Neural cell (in vitro differentiated cells): ENCODE data around the gene PROX2. TPM values are rescaled to one million over a fixed set of nuclear protein-coding genes. Genes with fewer than 3 reads are reported as not detected.

Experiments used
- H2AFZ ChIP-seq: fragments of 200-600, 300-800 bp; sonication (generic), shearing (Covaris generic); 2 replicates; pipeline ENCODE4 v1.6.0; 2014; ENCODE audit warnings: low read depth, mild to moderate bottlenecking, antibody characterized with exemption, low read length, moderate library complexity
- H3F3A ChIP-seq: fragments of 200-600 bp; shearing (Covaris generic); 2 replicates; pipeline ENCODE4 v1.6.1; 2016; ENCODE audit warnings: mild to moderate bottlenecking, moderate library complexity, mixed read lengths, antibody characterized with exemption, low read length; ENCODE audit not compliant: insufficient read depth, poor library complexity, severe bottlenecking
- H3K27ac ChIP-seq: fragments of 200-600, 300-800 bp; sonication (generic), shearing (Covaris generic); 2 replicates; pipeline ENCODE4 v1.5.1; 2014; ENCODE audit warnings: mild to moderate bottlenecking, low read length, moderate library complexity
- H3K27me3 ChIP-seq: fragments of 300-800, 200-600 bp; sonication (generic), shearing (Covaris generic); 2 replicates; pipeline ENCODE4 v1.6.0; 2014; ENCODE audit warnings: mild to moderate bottlenecking, low read depth, low read length, moderate library complexity; ENCODE audit not compliant: insufficient read depth
- H3K36me3 ChIP-seq: fragments of 300-800, 200-600 bp; sonication (generic), shearing (Covaris generic); 2 replicates; pipeline ENCODE4 v1.5.1; 2014; ENCODE audit warnings: mild to moderate bottlenecking, antibody characterized with exemption, low read length, moderate library complexity; ENCODE audit not compliant: insufficient read depth
- H3K4me2 ChIP-seq: fragments of 300-800, 200-600 bp; sonication (generic), shearing (Covaris generic); 2 replicates; pipeline ENCODE4 v1.6.0; 2014; ENCODE audit warnings: mild to moderate bottlenecking, low read length
- H3K4me3 ChIP-seq: fragments of 300-800, 200-600 bp; sonication (generic), shearing (Covaris generic); 2 replicates; pipeline ENCODE4 v1.5.1; 2014; ENCODE audit warnings: mild to moderate bottlenecking, low read length, moderate library complexity
- H3K79me2 ChIP-seq: fragments of 200-600 bp; shearing (Covaris generic); replicated peaks from 2 replicates; pipeline ENCODE4 v1.6.0; 2014; ENCODE audit warnings: mild to moderate bottlenecking, low read length, moderate library complexity; ENCODE audit not compliant: insufficient read depth
- H3K9ac ChIP-seq: fragments of 300-800, 200-600 bp; sonication (generic), shearing (Covaris generic); 2 replicates; pipeline ENCODE4 v1.6.1; 2016; ENCODE audit warnings: mild to moderate bottlenecking, low read length, mixed read lengths
- H3K9me2 ChIP-seq: fragments of 200-600 bp; shearing (Covaris generic); 2 replicates; pipeline ENCODE4 v1.6.1; 2016; ENCODE audit warnings: mild to moderate bottlenecking, low read length, mixed read lengths; ENCODE audit not compliant: insufficient read depth
- H3K9me3 ChIP-seq: fragments of 200-600, 300-800 bp; sonication (generic), shearing (Covaris generic); 2 replicates; pipeline ENCODE4 v1.6.1; 2016; ENCODE audit warnings: mild to moderate bottlenecking, mixed run types, low read length, moderate library complexity, mixed read lengths
- H4K20me1 ChIP-seq: fragments of 200-600 bp; shearing (Covaris generic); 2 replicates; pipeline ENCODE4 v1.6.1; 2016; ENCODE audit warnings: mild to moderate bottlenecking, mixed run types; ENCODE audit not compliant: insufficient read depth
- CTCF ChIP-seq: fragments of 450-650 bp; IDR thresholded peaks from 2 replicates; pipeline ENCODE4 v1.5.1; 2014; ENCODE audit warnings: antibody characterized with exemption, mild to moderate bottlenecking, moderate library complexity; ENCODE audit not compliant: poor library complexity, severe bottlenecking
- EP300 ChIP-seq: fragments of 450-650 bp; conservative IDR thresholded peaks from 2 replicates; pipeline ENCODE4 v1.6.1; 2014; ENCODE audit warnings: antibody characterized with exemption, mild to moderate bottlenecking, moderate library complexity; ENCODE audit not compliant: poor library complexity, severe bottlenecking
- EZH2 ChIP-seq: fragments of 200-600, 300-800 bp; shearing (Covaris generic), sonication (generic); IDR thresholded peaks from 2 replicates; pipeline ENCODE4 v1.6.1; 2014; ENCODE audit warnings: antibody characterized with exemption, low read length, borderline replicate concordance, mild to moderate bottlenecking; ENCODE audit not compliant: insufficient read depth, poor library complexity, severe bottlenecking
- MXI1 ChIP-seq: fragments of 450-650 bp; conservative IDR thresholded peaks from 2 replicates; pipeline ENCODE4 v1.6.1; 2014; ENCODE audit warnings: antibody characterized with exemption, mild to moderate bottlenecking; ENCODE audit not compliant: poor library complexity, severe bottlenecking
- POLR2AphosphoS5 ChIP-seq: IDR thresholded peaks from 2 replicates; pipeline ENCODE4 v1.6.1; 2012
- RAD21 ChIP-seq: fragments of 450-650 bp; conservative IDR thresholded peaks from 2 replicates; pipeline ENCODE4 v1.6.1; 2014; ENCODE audit warnings: antibody characterized with exemption, mild to moderate bottlenecking, moderate library complexity
- SMC3 ChIP-seq: fragments of 450-650 bp; conservative IDR thresholded peaks from 2 replicates; pipeline ENCODE4 v1.6.1; 2014; ENCODE audit warnings: antibody characterized with exemption, mild to moderate bottlenecking, moderate library complexity; ENCODE audit not compliant: poor library complexity
- TAF1 ChIP-seq: IDR thresholded peaks from 2 replicates; pipeline ENCODE4 v1.6.1; 2012; ENCODE audit warnings: low read depth
- polyA plus RNA-seq: library from polyadenylated mRNA; depleted of rRNA; stranded (reverse); fragments of >200 nt; gene quantifications from 2 replicates; pipeline ENCODE4 v1.2.3, GENCODE V29; 2014
- TF ChIP-seq, protein P1 (sequence below): IDR thresholded peaks from 2 replicates; pipeline ENCODE4 v1.6.1; 2012; ENCODE audit warnings: borderline replicate concordance

The PROX2 gene
- polyA plus RNA-seq, 1 donor from 2014 or later: not detected

GRCh38 chr14:74908861-74909341, 33.0 kb upstream of the PROX2 start:
- Histone ChIP-seq H3K36me3 (no peaks in the 10 kb centered on the region), H3K27ac (no peak overlapping the region), H3K9ac (no peak overlapping the region), H3K4me3 (no peak overlapping the region), H3F3A (no peaks in the 10 kb centered on the region), H3K4me2 (no peak overlapping the region), H4K20me1 (no peaks in the 10 kb centered on the region), H3K27me3 (no peaks in the 10 kb centered on the region), H3K9me2 (no peaks in the 10 kb centered on the region), H3K9me3 (no peaks in the 10 kb centered on the region), H2AFZ (no peak overlapping the region), H3K79me2 (no peaks in the 10 kb centered on the region)
- TF ChIP-seq POLR2AphosphoS5 (no peak), EZH2 (no peak), SMC3 (no peak), EP300 (no peak), CTCF (no peak), MXI1 (no peak), RAD21 (no peak), TAF1 (no peak)
- TF ChIP-seq, protein P1, sequence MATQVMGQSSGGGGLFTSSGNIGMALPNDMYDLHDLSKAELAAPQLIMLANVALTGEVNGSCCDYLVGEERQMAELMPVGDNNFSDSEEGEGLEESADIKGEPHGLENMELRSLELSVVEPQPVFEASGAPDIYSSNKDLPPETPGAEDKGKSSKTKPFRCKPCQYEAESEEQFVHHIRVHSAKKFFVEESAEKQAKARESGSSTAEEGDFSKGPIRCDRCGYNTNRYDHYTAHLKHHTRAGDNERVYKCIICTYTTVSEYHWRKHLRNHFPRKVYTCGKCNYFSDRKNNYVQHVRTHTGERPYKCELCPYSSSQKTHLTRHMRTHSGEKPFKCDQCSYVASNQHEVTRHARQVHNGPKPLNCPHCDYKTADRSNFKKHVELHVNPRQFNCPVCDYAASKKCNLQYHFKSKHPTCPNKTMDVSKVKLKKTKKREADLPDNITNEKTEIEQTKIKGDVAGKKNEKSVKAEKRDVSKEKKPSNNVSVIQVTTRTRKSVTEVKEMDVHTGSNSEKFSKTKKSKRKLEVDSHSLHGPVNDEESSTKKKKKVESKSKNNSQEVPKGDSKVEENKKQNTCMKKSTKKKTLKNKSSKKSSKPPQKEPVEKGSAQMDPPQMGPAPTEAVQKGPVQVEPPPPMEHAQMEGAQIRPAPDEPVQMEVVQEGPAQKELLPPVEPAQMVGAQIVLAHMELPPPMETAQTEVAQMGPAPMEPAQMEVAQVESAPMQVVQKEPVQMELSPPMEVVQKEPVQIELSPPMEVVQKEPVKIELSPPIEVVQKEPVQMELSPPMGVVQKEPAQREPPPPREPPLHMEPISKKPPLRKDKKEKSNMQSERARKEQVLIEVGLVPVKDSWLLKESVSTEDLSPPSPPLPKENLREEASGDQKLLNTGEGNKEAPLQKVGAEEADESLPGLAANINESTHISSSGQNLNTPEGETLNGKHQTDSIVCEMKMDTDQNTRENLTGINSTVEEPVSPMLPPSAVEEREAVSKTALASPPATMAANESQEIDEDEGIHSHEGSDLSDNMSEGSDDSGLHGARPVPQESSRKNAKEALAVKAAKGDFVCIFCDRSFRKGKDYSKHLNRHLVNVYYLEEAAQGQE: no peak

DNA sequence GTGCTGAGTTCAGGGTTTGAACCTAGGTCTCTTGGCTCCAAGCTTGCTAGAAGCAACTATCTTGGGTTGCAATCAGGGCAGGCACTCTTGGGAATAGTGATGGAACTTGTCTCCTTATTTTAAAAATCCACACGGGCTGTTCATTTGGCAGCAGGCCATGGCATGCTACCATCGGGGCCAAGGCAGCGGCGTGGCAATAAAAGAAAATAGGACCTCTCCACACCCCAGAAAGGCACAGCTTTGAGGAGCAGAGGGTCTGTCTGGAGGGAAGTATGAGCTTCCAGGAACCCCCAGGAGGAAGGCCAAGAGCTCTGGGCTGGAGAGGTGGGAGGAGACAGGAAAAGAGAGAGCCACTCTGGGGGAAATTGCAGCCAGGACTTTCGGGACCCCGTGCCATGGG, 31.8 kb upstream of the PROX2 start:
- H3K4me2 ChIP-seq: no peak overlapping the region
- no peaks in the 10 kb centered on the region for H3K27me3 ChIP-seq
- no peak overlapping the region for H3K9ac ChIP-seq
- H3K9me2 ChIP-seq: no peaks in the 10 kb centered on the region
- no peaks in the 10 kb centered on the region for H4K20me1 ChIP-seq
- no peak overlapping the region for H2AFZ ChIP-seq
- no peaks in the 10 kb centered on the region for H3K36me3 ChIP-seq
- no peak overlapping the region for H3K4me3 ChIP-seq
- no peak overlapping the region for H3K27ac ChIP-seq
- TF ChIP-seq, protein P1: no peak
- H3K9me3 ChIP-seq: no peaks in the 10 kb centered on the region
- H3K79me2 ChIP-seq: no peaks in the 10 kb centered on the region
- H3F3A ChIP-seq: no peaks in the 10 kb centered on the region
